Mucosa of descending colon (tissue), 3 donors: Measurements from ENCODE around the gene AGO3. TPM values are rescaled to one million over a fixed set of nuclear protein-coding genes. Genes with fewer than 3 reads are reported as not detected.

Experiments used
- ATAC-seq: fragments of 200-7000 bp; cut with Tn5 transposase; one replicate; pipeline ENCODE4 v1.9.1; 2020; ENCODE audit warnings: mild to moderate bottlenecking, moderate library complexity
- DNase-seq, 3 donors: peaks; one replicate each; pipeline ENCODE4 v3.0.0-alpha.2; 2020
- H3K36me3 ChIP-seq: fragments of 200-600 bp; one replicate; pipeline ENCODE4 v1.8.0; 2021; ENCODE audit warnings: low read depth, mild to moderate bottlenecking
- H3K4me1 ChIP-seq: fragments of 200-600 bp; one replicate; pipeline ENCODE4 v1.8.0; 2021; ENCODE audit warnings: low read depth, mild to moderate bottlenecking
- H3K4me3 ChIP-seq: fragments of 200-600 bp; one replicate; pipeline ENCODE4 v1.8.0; 2021; ENCODE audit warnings: mild to moderate bottlenecking
- H3K9me3 ChIP-seq: fragments of 200-600 bp; one replicate; pipeline ENCODE4 v1.8.0; 2021; ENCODE audit warnings: mild to moderate bottlenecking
- intact Hi-C, 2 donors: fragments of 100-400 bp; cut with DNase I in 1 of 2; cut with micrococcal nuclease in 1 of 2; formaldehyde crosslinking; loops; one replicate each; pipeline versions ENCODE4 v1.11.0 to v1.11.1; 2022; cut with DNase I, micrococcal nuclease
- total RNA-seq, 3 donors: library from RNA; stranded (reverse); fragmentation: NEBNext Ultra II Directional in 2 of 3; extraction: Animal tissue kit (Norgen Biotek cat#: 25700) in 2 of 3; gene quantifications; one replicate each; pipeline versions ENCODE4 v1.2.1 to v1.2.4, GENCODE V29; 2021 to 2023
- TF ChIP-seq, protein P1 (sequence below): fragments of 200-600 bp; IDR thresholded peaks from one replicate; pipeline ENCODE4 v1.8.0; 2022; ENCODE audit warnings: antibody characterized with exemption, mild to moderate bottlenecking
- donor health status: DM: no; HTN: no; CAD: no; lungs with moderate emphysema.
- donor health status: DM: no; HTN: no; CAD: no.
- donor health status: DM: no; HTN: yes; CAD: no.

The AGO3 gene
- total RNA-seq, 3 donors from 2014 or later: 16.6 to 34.5 (median 16.9) TPM

DNA sequence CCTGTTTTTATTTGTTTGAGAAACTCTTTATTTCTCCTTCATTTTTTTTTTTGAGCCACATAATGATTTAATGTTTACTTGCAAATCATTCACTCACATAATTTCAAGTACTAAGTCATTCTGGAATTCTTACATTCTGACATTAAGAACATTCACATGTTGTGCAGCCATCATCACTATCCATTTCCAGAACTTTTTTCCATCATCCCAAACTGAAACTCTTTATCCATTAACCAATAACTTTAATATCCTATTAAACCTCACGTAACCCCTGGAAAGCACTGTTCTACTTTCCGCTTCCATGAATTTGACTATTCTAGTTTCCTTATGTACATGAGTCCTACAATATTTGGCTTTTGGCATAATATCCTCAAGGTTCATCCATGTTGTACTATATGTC is 100.5 kb downstream of the AGO3 start:
- H3K9me3 ChIP-seq: no peaks in the 10 kb centered on the region
- intact Hi-C loops: no loop called here
- no peaks in the 10 kb centered on the region for H3K4me1 ChIP-seq
- no peaks in the 10 kb centered on the region for H3K36me3 ChIP-seq
- ATAC-seq (no peak), DNase-seq (no peak)
- TF ChIP-seq, protein P1, sequence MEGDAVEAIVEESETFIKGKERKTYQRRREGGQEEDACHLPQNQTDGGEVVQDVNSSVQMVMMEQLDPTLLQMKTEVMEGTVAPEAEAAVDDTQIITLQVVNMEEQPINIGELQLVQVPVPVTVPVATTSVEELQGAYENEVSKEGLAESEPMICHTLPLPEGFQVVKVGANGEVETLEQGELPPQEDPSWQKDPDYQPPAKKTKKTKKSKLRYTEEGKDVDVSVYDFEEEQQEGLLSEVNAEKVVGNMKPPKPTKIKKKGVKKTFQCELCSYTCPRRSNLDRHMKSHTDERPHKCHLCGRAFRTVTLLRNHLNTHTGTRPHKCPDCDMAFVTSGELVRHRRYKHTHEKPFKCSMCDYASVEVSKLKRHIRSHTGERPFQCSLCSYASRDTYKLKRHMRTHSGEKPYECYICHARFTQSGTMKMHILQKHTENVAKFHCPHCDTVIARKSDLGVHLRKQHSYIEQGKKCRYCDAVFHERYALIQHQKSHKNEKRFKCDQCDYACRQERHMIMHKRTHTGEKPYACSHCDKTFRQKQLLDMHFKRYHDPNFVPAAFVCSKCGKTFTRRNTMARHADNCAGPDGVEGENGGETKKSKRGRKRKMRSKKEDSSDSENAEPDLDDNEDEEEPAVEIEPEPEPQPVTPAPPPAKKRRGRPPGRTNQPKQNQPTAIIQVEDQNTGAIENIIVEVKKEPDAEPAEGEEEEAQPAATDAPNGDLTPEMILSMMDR: no peak
- no peak overlapping the region for H3K4me3 ChIP-seq

DNA sequence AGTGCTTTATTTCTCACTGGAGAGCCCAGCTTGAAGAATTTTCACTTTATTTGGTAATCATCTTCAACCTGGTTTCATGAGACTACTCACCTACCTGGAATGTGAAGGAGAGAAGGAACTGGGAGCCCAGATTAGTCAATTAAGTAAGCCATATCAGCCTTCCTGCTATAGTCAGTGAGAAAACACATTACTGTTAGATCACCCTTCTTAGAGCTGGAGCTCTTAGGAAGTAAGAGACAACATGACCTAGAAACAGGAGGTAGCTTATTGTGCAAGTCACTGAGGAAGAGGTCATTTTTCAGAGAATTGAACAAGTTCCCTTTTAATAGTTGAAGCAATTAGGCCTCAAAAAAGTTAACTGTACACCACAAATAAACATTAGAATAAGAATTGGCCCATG is 103.8 kb downstream of the AGO3 start:
- ATAC-seq: peak; percentile 30
- no peak for DNase-seq
- Histone ChIP-seq H3K4me1 (no peaks in the 10 kb centered on the region), H3K9me3 (no peaks in the 10 kb centered on the region), H3K4me3 (no peak overlapping the region), H3K36me3 (no peaks in the 10 kb centered on the region)
- TF ChIP-seq, protein P1: no peak
- intact Hi-C loops: no loop called here

DNA sequence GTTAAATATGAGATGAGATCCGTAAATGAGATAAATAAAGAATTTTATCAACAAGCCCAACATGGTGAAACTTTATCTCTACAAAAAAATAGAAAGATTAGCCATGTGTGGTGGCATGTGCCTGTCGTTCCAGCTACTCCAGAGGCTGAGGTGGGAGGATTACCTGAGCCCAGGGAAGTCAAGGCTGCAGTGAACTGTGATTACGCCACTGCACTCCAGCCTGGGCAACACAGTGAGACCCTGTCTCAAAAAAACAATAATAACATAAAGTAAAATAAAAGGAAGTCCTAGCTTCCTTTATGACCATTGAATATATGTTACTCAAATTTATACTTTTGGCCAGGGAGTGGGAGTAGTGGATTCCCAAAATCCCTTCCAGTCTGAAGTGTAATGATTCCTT is 104.2 kb downstream of the AGO3 start:
- Histone ChIP-seq H3K9me3 (no peaks in the 10 kb centered on the region), H3K4me3 (no peak overlapping the region), H3K36me3 (no peaks in the 10 kb centered on the region), H3K4me1 (no peaks in the 10 kb centered on the region)
- no peak for DNase-seq
- intact Hi-C loops: no loop called here
- TF ChIP-seq, protein P1: no peak
- ATAC-seq: no peak

DNA sequence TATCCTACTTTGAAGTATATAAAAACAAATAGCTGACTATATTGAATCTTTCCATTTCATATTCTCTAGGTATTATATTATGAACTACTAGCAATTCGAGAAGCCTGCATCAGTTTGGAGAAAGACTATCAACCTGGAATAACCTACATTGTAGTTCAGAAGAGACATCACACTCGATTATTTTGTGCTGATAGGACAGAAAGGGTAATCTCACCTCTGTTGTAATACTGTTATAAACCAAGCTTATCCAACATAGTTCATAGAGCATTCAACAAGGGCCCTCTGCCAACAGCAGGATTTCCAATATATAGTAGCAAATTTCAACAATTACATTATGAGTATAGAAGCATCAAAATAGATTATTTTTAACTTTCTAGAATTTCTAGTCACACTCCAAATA is 109.3 kb downstream of the AGO3 start:
- ATAC-seq (no peak), DNase-seq (no peak)
- TF ChIP-seq, protein P1: no peak
- no peaks in the 10 kb centered on the region for H3K36me3 ChIP-seq
- intact Hi-C loops: no loop called here
- H3K4me1 ChIP-seq: no peaks in the 10 kb centered on the region
- no peaks in the 10 kb centered on the region for H3K9me3 ChIP-seq
- H3K4me3 ChIP-seq: no peak overlapping the region

DNA sequence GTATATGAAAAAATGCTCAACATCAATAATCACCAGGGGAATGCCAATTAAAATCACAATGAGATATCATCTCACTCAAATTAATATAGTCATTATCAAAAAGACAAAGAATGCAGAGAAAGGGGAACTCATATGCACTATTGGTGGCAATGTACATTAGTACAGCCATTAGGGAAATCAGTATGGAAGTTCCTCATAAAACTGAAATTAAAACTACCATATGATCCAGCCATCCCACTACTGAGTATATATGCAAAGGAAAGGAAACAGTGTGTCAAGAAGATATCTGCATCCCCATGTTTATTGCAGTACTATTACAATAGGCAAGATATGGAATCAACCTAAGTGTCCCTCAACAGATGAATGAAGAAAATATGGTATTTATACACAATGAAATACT is 120.9 kb downstream of the AGO3 start:
- TF ChIP-seq, protein P1: no peak

DNA sequence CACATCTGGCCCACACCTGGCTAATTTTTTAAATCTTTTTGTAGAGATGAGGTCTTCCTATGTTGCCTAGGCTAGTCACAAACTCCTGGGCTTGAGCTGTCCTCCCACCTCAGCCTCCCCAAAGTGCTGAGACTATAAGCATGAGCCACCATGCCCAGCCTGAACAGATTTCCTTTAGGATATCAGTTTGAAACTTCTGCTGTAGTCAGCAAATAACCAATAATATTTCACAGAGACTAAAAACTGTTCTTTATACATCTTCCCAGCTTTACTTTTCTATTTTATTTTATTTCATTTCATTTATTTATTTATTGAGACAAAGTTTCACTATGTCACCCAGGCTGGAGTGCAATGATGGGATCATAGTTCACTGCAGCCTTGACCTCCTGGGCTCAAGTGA is 123.1 kb downstream of the AGO3 start:
- TF ChIP-seq, protein P1: no peak
- Histone ChIP-seq H3K9me3 (no peaks in the 10 kb centered on the region), H3K36me3 (peaks cover 4% of the 10 kb centered on the region), H3K4me3 (no peak overlapping the region), H3K4me1 (no peaks in the 10 kb centered on the region)
- DNase-seq (no peak), ATAC-seq (no peak)
- intact Hi-C loops: no loop called here

More for the DNA sequence above, 120.9 kb downstream of the AGO3 start:
- intact Hi-C loops: no loop called here
- peaks cover 4% of the 10 kb centered on the region for H3K36me3 ChIP-seq
- DNase-seq (no peak), ATAC-seq (no peak)
- no peaks in the 10 kb centered on the region for H3K9me3 ChIP-seq
- no peak overlapping the region for H3K4me3 ChIP-seq
- H3K4me1 ChIP-seq: no peaks in the 10 kb centered on the region
